Measurements from ENCODE around the gene SGCE.

Gene SGCE

DNA sequence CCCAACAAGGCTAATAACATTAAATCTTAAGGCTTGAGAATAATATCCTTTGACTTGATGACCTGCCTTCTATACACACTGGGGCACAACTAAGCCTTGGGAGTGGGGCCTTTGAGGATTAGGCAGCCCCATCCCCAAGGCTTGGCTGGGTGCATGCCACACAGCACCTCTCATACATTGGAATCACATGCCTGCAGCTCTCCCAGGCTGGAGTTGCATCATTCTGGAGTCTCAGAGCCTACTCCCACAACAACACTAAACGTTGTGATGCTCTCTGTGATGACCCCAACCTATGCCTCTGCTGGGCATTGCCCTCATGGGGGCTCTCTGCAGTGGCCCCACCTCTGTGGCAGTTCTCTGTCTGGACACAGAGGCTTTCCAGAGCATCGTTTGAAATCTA, 31.9 kb upstream of the SGCE start:
- DNase-seq (ENCODE audit: low read depth), result no peak
- no peak overlapping the region for H3K4me3 ChIP-seq (ENCODE audit: low read depth, low read length)
- no peak for TF ChIP-seq CTCF (IDR thresholded peaks at IDR 0.05; ENCODE audit: insufficient read depth, low read depth, low read length, missing control alignments)

- TF ChIP-seq CTCF (IDR thresholded peaks at IDR 0.05; ENCODE audit: insufficient read depth, low read depth, low read length, missing control alignments), result no peak
- DNase-seq (ENCODE audit: low read depth), result no peak
Observed at GRCh38 chr7:94687076-94687475, 31.1 kb upstream of the SGCE start.

GRCh38 chr7:94683066-94683465, 27.1 kb upstream of the SGCE start:
- no peak for DNase-seq (ENCODE audit: low read depth)
- TF ChIP-seq CTCF (IDR thresholded peaks at IDR 0.05; ENCODE audit: insufficient read depth, low read depth, low read length, missing control alignments), result no peak
- no peak overlapping the region for H3K4me3 ChIP-seq (ENCODE audit: low read depth, low read length)

More at GRCh38 chr7:94687076-94687475, 31.1 kb upstream of the SGCE start:
- no peak overlapping the region for H3K4me3 ChIP-seq (ENCODE audit: low read depth, low read length)

DNA sequence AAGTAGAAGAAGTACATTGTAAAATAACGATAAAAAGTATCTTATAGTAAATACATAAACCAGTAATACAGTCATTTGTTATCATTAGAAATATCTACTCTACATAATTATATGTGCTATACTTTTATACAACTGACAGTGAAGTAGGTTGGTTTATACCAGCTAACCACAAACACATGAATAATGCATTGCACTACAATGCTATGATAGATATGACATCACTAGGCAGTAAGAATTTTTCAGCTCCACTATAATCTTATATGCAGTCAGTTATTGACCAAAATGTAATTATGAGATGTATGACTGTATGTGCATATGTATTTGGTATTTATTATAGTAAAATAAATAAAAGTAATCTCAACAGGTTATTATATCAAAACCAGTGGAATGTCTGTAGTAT, 23.4 kb upstream of the SGCE start:
- DNase-seq (ENCODE audit: low read depth), result no peak

DNA sequence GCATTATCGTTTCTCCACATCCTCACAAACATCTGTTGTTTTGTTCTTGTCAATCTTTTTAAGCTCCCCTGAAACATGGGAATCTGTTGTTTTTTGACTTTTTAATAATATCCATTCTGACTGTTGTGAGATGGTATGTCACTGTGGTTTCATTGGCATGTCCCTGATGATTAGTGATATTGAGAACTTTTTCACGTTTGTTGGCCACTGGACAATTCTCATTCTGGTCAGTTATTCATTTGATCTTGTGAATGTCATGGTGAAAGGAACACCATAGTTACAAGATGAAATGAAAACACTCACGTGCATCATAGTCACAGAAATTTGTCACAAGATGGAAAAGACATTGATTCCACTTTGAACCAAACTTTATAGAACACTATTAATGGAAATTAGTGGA, 20.5 kb upstream of the SGCE start:
- no peak overlapping the region for H3K4me3 ChIP-seq (ENCODE audit: low read depth, low read length)
- DNase-seq (ENCODE audit: low read depth), result no peak
- no peak for TF ChIP-seq CTCF (IDR thresholded peaks at IDR 0.05; ENCODE audit: insufficient read depth, low read depth, low read length, missing control alignments)

More for the DNA sequence above, 23.4 kb upstream of the SGCE start:
- no peak for TF ChIP-seq CTCF (IDR thresholded peaks at IDR 0.05; ENCODE audit: insufficient read depth, low read depth, low read length, missing control alignments)
- no peak overlapping the region for H3K4me3 ChIP-seq (ENCODE audit: low read depth, low read length)

DNA sequence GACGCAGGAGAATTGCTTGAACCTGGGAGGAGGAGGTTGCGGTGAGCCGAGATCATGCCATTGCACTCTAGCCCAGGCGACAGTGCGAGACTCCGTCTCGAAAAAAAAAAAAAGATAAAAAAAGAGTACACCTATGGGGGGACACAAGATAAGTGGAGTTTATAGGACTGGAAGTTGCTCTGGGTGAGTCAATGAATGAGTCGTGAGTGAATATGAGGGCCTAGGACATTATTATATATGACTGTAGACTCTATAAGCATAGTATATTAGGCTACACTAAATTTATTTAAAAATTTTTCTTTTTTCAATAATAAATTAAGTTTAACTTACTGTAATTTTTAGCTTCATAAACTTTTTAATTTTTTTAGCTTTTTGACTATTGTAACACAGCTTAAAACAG, 19.4 kb upstream of the SGCE start:
- H3K4me3 ChIP-seq (ENCODE audit: low read depth, low read length), result no peak overlapping the region
- TF ChIP-seq CTCF (IDR thresholded peaks at IDR 0.05; ENCODE audit: insufficient read depth, low read depth, low read length, missing control alignments), result no peak
- DNase-seq (ENCODE audit: low read depth), result no peak

- no peak for DNase-seq (ENCODE audit: low read depth)
- H3K4me3 ChIP-seq (ENCODE audit: low read depth, low read length), result no peak overlapping the region
- TF ChIP-seq CTCF (IDR thresholded peaks at IDR 0.05; ENCODE audit: insufficient read depth, low read depth, low read length, missing control alignments), result no peak
Observed at GRCh38 chr7:94671444-94672235, 15.7 kb upstream of the SGCE start.
